GM18907 (cell line): ENCODE data around the gene ZNF226.
A peak's percentile ranks its signal among the peaks of the same experiment; 100 is the strongest.
"Not testable (repeated sequence)": the region's sequence is repeated elsewhere in the genome, so short reads cannot be mapped to it uniquely, and the experiment has no call there.

ENCODE experiments used
- ATAC-seq: cut with Tn5 transposase; IDR thresholded peaks from one replicate; pipeline ENCODE4 v1.9.1; 2021; ENCODE audit warnings: mild to moderate bottlenecking, moderate library complexity; ENCODE audit not compliant: unreplicated experiment

The ZNF226 gene

GRCh38 chr19:44164673-44165512 lies at the start of gene ZNF226:
ZNF226 (plus strand) TSS chr19:44165100; CDS start chr19:44170081, 4,981 bp downstream.
- peak; percentile 93 for ATAC-seq

- ATAC-seq, result not testable (repeated sequence)
These were observed 43.7 kb upstream of the ZNF226 start for GRCh38 chr19:44121162-44121561.

- ATAC-seq, result no peak
These were observed 32.9 kb upstream of the ZNF226 start for GRCh38 chr19:44131955-44132354.

- ATAC-seq, result peak; percentile 72
These were observed 23.5 kb upstream of the ZNF226 start, which contains the start of gene ZNF234 for GRCh38 chr19:44141191-44142058. ZNF234 (plus strand) TSS chr19:44141554; CDS start chr19:44144633, 3,079 bp downstream.

- ATAC-seq, result no peak
These were observed 22.9 kb upstream of the ZNF226 start for GRCh38 chr19:44142059-44142433.

- no peak for ATAC-seq
These were observed 15.1 kb upstream of the ZNF226 start for GRCh38 chr19:44149776-44150175.

GRCh38 chr19:44151491-44151890 lies 13.4 kb upstream of the ZNF226 start:
- ATAC-seq, result no peak

- no peak for ATAC-seq
These were observed 8.4 kb upstream of the ZNF226 start for GRCh38 chr19:44156475-44156874.

GRCh38 chr19:44163789-44164188 lies 1.1 kb upstream of the ZNF226 start:
- no peak for ATAC-seq

- ATAC-seq, result peak; percentile 17
These were observed 600 bp upstream of the ZNF226 start for GRCh38 chr19:44164327-44164672.

GRCh38 chr19:44170660-44171059 lies 5.8 kb downstream of the ZNF226 start:
- not testable (repeated sequence) for ATAC-seq

- ATAC-seq, result no peak
These were observed 11.7 kb downstream of the ZNF226 start for GRCh38 chr19:44176590-44176989.

- ATAC-seq, result no peak
These were observed 16.1 kb downstream of the ZNF226 start for GRCh38 chr19:44180968-44181367.

GRCh38 chr19:44182145-44182544 lies 17.2 kb downstream of the ZNF226 start:
- ATAC-seq, result no peak

GRCh38 chr19:44190020-44190419 lies 25.1 kb downstream of the ZNF226 start:
- ATAC-seq, result no peak

- ATAC-seq, result no peak
These were observed 27.2 kb downstream of the ZNF226 start for GRCh38 chr19:44192127-44192526.

- ATAC-seq, result no peak
These were observed 31.9 kb downstream of the ZNF226 start for GRCh38 chr19:44196772-44197171.

GRCh38 chr19:44202470-44202869 lies 37.6 kb downstream of the ZNF226 start:
- no peak for ATAC-seq

GRCh38 chr19:44202974-44203373 lies 38.1 kb downstream of the ZNF226 start:
- no peak for ATAC-seq

- not testable (repeated sequence) for ATAC-seq
These were observed 39.0 kb downstream of the ZNF226 start for GRCh38 chr19:44203877-44204276.

- ATAC-seq, result no peak
These were observed 39.9 kb downstream of the ZNF226 start for GRCh38 chr19:44204772-44205171.
